WERI-Rb-1 (cell line): Measurements from ENCODE around the gene MRPS2.

Experiments used
- DNase-seq: peaks from one replicate; pipeline ENCODE4 v3.0.0-alpha.2; 2020
- H3K27ac ChIP-seq: fragments of 250-450 bp; sonication (Bioruptor Pico); 2 replicates; pipeline ENCODE4 v1.5.1; 2020; ENCODE audit warnings: mild to moderate bottlenecking, moderate library complexity
- H3K27me3 ChIP-seq: fragments of 250-450 bp; sonication (Bioruptor Pico); 2 replicates; pipeline ENCODE4 v1.5.1; 2021; ENCODE audit warnings: mild to moderate bottlenecking, low read depth, moderate library complexity; ENCODE audit not compliant: insufficient read depth, severe bottlenecking
- H3K36me3 ChIP-seq: fragments of 250-450 bp; sonication (Bioruptor Pico); 2 replicates; pipeline ENCODE4 v1.5.1; 2020; ENCODE audit warnings: mild to moderate bottlenecking, moderate library complexity
- H3K4me3 ChIP-seq: 2 replicates; pipeline ENCODE4 v1.5.1; 2011; ENCODE audit warnings: low read depth, mild to moderate bottlenecking, control low read depth, low read length
- H3K9me3 ChIP-seq: fragments of 250-450 bp; sonication (Bioruptor Pico); 2 replicates; pipeline ENCODE4 v1.5.1; 2021; ENCODE audit warnings: mild to moderate bottlenecking, moderate library complexity; ENCODE audit not compliant: severe bottlenecking
- CTCF ChIP-seq: IDR thresholded peaks from 2 replicates; pipeline ENCODE4 v1.5.1; 2011; ENCODE audit warnings: low read depth, mild to moderate bottlenecking, control low read depth, inconsistent platforms, low read length

MRPS2 gene

GRCh38 chr9:135473972-135474543 is 26.4 kb upstream of the MRPS2 start:
- no peak for DNase-seq
- H3K27ac ChIP-seq = no peak overlapping the region
- no peak for TF ChIP-seq CTCF
- no peaks in the 10 kb centered on the region for H3K36me3 ChIP-seq
- H3K27me3 ChIP-seq = no peaks in the 10 kb centered on the region
- no peaks in the 10 kb centered on the region for H3K9me3 ChIP-seq
- H3K4me3 ChIP-seq = no peak overlapping the region

GRCh38 chr9:135474915-135475314 is 25.6 kb upstream of the MRPS2 start:
- Histone ChIP-seq H3K27me3 (no peaks in the 10 kb centered on the region), H3K4me3 (no peak overlapping the region), H3K36me3 (no peaks in the 10 kb centered on the region), H3K27ac (no peak overlapping the region), H3K9me3 (no peaks in the 10 kb centered on the region)
- peak; percentile 76 for DNase-seq
- peak; percentile 74 for TF ChIP-seq CTCF

- no peaks in the 10 kb centered on the region for H3K36me3 ChIP-seq
- H3K9me3 ChIP-seq = no peaks in the 10 kb centered on the region
- no peak for TF ChIP-seq CTCF
- DNase-seq = no peak
- no peak overlapping the region for H3K27ac ChIP-seq
- no peak overlapping the region for H3K4me3 ChIP-seq
- no peaks in the 10 kb centered on the region for H3K27me3 ChIP-seq
These were observed 23.7 kb upstream of the MRPS2 start for GRCh38 chr9:135476561-135477355.

DNA sequence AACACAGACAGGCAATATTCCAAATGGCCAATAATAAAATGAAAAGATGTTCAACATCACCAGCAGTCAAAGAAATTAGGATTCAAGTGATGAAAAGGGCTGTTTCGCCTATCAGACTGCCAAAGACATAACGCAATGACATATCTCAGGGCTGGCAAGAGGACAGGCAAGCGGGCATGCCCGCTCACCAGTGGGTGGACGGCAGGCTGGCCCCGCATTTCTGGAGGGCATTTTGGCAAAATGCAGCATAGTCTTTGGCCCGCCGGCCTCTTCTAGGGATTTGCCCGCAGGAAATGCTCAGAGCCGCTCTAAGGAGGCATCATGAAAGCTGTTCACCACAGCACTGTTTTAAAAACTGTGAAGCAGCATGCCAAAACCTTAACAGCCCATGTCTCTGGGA is 22.3 kb upstream of the MRPS2 start:
- no peak overlapping the region for H3K4me3 ChIP-seq
- no peaks in the 10 kb centered on the region for H3K27me3 ChIP-seq
- DNase-seq = no peak
- H3K36me3 ChIP-seq = peaks cover 5% of the 10 kb centered on the region
- no peaks in the 10 kb centered on the region for H3K9me3 ChIP-seq
- H3K27ac ChIP-seq = no peak overlapping the region
- no peak for TF ChIP-seq CTCF

GRCh38 chr9:135478829-135479468 is 21.5 kb upstream of the MRPS2 start:
- Histone ChIP-seq H3K27ac (no peak overlapping the region), H3K9me3 (no peaks in the 10 kb centered on the region), H3K4me3 (peak overlapping the region; percentile 50), H3K36me3 (peaks cover 13% of the 10 kb centered on the region), H3K27me3 (no peaks in the 10 kb centered on the region)
- DNase-seq = peak; percentile 46
- TF ChIP-seq CTCF = peak; percentile 39; the same call in 1 of the 2 replicates
